PC-9 (cell line): ENCODE measurements around the gene MSI2. TPM values are rescaled to one million over a fixed set of nuclear protein-coding genes. Genes with fewer than 3 reads are reported as not detected.

Experiments used
- BruUV-seq: library from RNA; stranded (reverse); fragments of 400-500 nt; replicated peaks from 2 replicates; lab custom pipeline; 2021; lab: Mats Ljungman, UMichigan
- CTCF ChIA-PET: fragments of 300-600 bp; sonication (Branson Sonifier 250); formaldehyde crosslinking; loops from one replicate; lab custom pipeline; 2022; ENCODE audit warnings: antibody characterized with exemption; lab: Charles Lee
- POLR2A ChIA-PET: fragments of 300-600 bp; sonication (Branson Sonifier 250); formaldehyde crosslinking; loops from one replicate; lab custom pipeline; 2022; ENCODE audit warnings: antibody characterized with exemption; ENCODE audit not compliant: unreplicated experiment; lab: Charles Lee
- DNase-seq, 2 experiments: peaks; one replicate each; pipeline versions ENCODE4 v3.0.0 to v3.0.0-alpha.2; 2015 to 2022; ENCODE audit warnings: mixed read lengths in 1 of 2
- H2AFZ ChIP-seq: fragments of 200-600 bp; sonication (generic); 2 replicates; pipeline ENCODE4 v1.8.1; 2017; ENCODE audit warnings: antibody characterized with exemption
- H3F3A ChIP-seq: fragments of 200-600 bp; sonication (generic); 2 replicates; pipeline ENCODE4 v1.8.1; 2017; ENCODE audit warnings: antibody characterized with exemption, mild to moderate bottlenecking, low read depth; ENCODE audit not compliant: insufficient read depth
- H3K27ac ChIP-seq: fragments of 200-600 bp; sonication (generic); 2 replicates; pipeline ENCODE4 v1.6.1; 2016; ENCODE audit warnings: mixed run types
- H3K27me3 ChIP-seq: fragments of 200-600 bp; sonication (generic); 2 replicates; pipeline ENCODE4 v1.6.1; 2016; ENCODE audit warnings: low read depth, mixed run types; ENCODE audit not compliant: insufficient read depth
- H3K36me3 ChIP-seq: fragments of 200-600 bp; sonication (generic); 2 replicates; pipeline ENCODE4 v1.6.1; 2016; ENCODE audit warnings: low read depth, mixed run types
- H3K4me1 ChIP-seq: fragments of 200-600 bp; sonication (generic); replicated peaks from 2 replicates; pipeline ENCODE4 v1.6.1; 2016; ENCODE audit warnings: mixed run types; ENCODE audit not compliant: insufficient read depth
- H3K4me2 ChIP-seq: fragments of 200-600 bp; sonication (generic); 2 replicates; pipeline ENCODE4 v1.6.1; 2017; ENCODE audit warnings: mixed run types
- H3K4me3 ChIP-seq: fragments of 200-600 bp; sonication (generic); 2 replicates; pipeline ENCODE4 v1.6.1; 2016; ENCODE audit warnings: mixed run types
- H3K79me2 ChIP-seq: fragments of 200-600 bp; sonication (generic); 2 replicates; pipeline ENCODE4 v1.6.1; 2017; ENCODE audit warnings: low read depth, mixed run types
- H3K9me2 ChIP-seq: fragments of 200-600 bp; sonication (generic); 2 replicates; pipeline ENCODE4 v1.8.1; 2017; ENCODE audit warnings: mild to moderate bottlenecking; ENCODE audit not compliant: insufficient read depth
- H3K9me3 ChIP-seq: fragments of 200-600 bp; sonication (generic); 2 replicates; pipeline ENCODE4 v1.8.1; 2016; ENCODE audit warnings: low read depth; ENCODE audit not compliant: insufficient read depth
- H4K20me1 ChIP-seq: fragments of 200-600 bp; sonication (generic); 2 replicates; pipeline ENCODE4 v1.8.1; 2017; ENCODE audit not compliant: insufficient read depth
- EZH2 ChIP-seq: fragments of 200-600 bp; sonication (generic); IDR thresholded peaks from 2 replicates; pipeline ENCODE4 v1.8.0; 2017; ENCODE audit warnings: antibody characterized with exemption, low read depth
- intact Hi-C: fragments of 100-400 bp; cut with micrococcal nuclease; formaldehyde crosslinking; loops from one replicate; pipeline ENCODE4 v1.10.0; 2022; ENCODE audit not compliant: unreplicated experiment
- total RNA-seq: library from RNA; stranded (reverse); gene quantifications from 2 replicates; pipeline ENCODE4 v1.2.3, GENCODE V29; 2021
- TF ChIP-seq, protein P1 (sequence below): fragments of 200-600 bp; sonication (generic); conservative IDR thresholded peaks from 2 replicates; pipeline ENCODE4 v1.6.1; 2017; ENCODE audit warnings: mixed run types, antibody characterized with exemption, mild to moderate bottlenecking, moderate library complexity

MSI2 gene
- total RNA-seq, 1 experiment from 2014 or later = 15.7 TPM

DNA sequence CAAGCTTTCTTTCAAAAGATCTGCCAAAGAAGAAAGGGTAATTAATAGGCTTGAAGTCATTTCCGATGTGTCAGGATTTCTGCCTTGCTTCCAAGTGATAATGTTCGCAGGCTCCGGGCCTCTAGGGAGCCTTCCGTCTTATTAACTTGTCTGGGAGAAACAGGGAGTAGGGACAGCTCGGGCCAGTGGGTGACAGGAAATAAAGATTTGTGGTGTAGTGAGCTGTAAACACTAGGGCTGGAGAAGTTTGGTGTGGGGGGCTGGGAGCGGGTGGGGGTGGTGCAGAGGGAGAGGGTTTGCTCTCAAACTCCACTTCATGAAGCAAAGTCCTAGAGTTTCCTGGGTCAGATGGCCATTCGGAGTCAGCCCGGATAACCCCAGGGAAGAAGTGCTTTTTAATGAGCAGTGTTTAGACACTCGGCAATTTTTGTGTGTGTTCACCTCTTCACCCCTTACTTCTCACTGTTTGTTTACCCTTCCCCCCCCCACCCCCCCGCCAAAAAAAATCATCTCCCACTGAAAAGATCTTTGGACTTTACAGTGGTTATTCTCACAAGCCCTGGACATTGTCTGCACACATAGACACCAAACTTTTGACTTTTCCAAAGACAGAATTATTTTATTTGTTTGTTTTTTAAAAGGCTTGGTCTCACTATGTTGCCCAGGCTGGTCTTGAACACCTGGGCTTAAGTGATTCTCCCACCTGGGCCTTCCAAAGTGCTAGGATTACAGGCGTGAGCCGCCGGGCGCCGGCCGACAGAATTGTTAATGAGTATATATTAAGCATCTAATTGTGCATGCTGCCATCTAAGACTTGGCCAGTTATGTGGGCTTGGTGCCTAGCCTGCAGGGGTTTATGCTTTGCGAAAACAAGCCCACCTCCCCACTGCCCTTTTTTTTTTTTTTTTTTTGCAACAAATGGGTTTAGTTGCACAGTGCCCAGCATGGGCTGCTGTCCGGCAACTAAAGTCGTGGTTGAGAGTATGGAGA is 292.4 kb downstream of the MSI2 start:
- DNase-seq = no peak
- H3K9me2 ChIP-seq = no peaks in the 10 kb centered on the region
- no peaks in the 10 kb centered on the region for H3K4me1 ChIP-seq
- intact Hi-C loops = no loop called here
- H3K27me3 ChIP-seq = peaks cover 23% of the 10 kb centered on the region
- H3K36me3 ChIP-seq = no peaks in the 10 kb centered on the region
- H3K4me2 ChIP-seq = no peak overlapping the region
- no peaks in the 10 kb centered on the region for H3K9me3 ChIP-seq
- BruUV-seq = no TSS peak
- H2AFZ ChIP-seq = no peak overlapping the region
- H3F3A ChIP-seq = no peaks in the 10 kb centered on the region
- POLR2A ChIA-PET = no interaction called here
- H3K27ac ChIP-seq = no peak overlapping the region
- no peak overlapping the region for H3K4me3 ChIP-seq
- no peaks in the 10 kb centered on the region for H3K79me2 ChIP-seq
- CTCF ChIA-PET = interaction anchor here (0.7 to 0.8 kb wide), 2 partner anchors 30 to 195 kb away, joined by 3 to 11 read pairs; no protein-coding TSS in a partner anchor
- TF ChIP-seq EZH2 = no peak
- TF ChIP-seq, protein P1, sequence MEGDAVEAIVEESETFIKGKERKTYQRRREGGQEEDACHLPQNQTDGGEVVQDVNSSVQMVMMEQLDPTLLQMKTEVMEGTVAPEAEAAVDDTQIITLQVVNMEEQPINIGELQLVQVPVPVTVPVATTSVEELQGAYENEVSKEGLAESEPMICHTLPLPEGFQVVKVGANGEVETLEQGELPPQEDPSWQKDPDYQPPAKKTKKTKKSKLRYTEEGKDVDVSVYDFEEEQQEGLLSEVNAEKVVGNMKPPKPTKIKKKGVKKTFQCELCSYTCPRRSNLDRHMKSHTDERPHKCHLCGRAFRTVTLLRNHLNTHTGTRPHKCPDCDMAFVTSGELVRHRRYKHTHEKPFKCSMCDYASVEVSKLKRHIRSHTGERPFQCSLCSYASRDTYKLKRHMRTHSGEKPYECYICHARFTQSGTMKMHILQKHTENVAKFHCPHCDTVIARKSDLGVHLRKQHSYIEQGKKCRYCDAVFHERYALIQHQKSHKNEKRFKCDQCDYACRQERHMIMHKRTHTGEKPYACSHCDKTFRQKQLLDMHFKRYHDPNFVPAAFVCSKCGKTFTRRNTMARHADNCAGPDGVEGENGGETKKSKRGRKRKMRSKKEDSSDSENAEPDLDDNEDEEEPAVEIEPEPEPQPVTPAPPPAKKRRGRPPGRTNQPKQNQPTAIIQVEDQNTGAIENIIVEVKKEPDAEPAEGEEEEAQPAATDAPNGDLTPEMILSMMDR = no peak
- peaks cover 7% of the 10 kb centered on the region; the same call in 1 of the 2 replicates for H4K20me1 ChIP-seq

DNA sequence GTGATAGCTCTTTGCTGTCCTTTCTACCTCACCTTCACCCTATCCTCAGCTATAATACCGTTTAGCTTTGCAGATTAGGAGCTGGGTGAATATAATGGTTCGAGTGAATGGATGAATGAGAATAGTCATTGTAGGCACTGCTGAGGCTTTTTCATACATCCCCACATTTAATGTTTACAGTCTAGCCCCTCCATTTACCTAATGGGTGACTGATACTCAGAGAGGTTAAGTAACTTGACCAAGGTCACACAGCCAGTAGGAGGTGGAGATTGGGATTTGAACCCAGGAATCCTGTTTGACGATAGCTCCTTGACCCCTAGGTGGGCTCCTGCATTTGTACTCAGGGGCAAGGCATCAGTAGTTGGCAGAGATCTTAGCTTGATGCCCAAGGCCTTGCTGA is 293.1 kb downstream of the MSI2 start:
- Histone ChIP-seq H3F3A (no peaks in the 10 kb centered on the region), H3K27ac (no peak overlapping the region), H3K79me2 (no peaks in the 10 kb centered on the region), H3K9me2 (no peaks in the 10 kb centered on the region), H3K9me3 (no peaks in the 10 kb centered on the region), H2AFZ (no peak overlapping the region), H3K27me3 (peaks cover 23% of the 10 kb centered on the region), H3K4me2 (no peak overlapping the region), H3K4me3 (no peak overlapping the region), H3K4me1 (no peaks in the 10 kb centered on the region), H3K36me3 (no peaks in the 10 kb centered on the region), H4K20me1 (peaks cover 7% of the 10 kb centered on the region; the same call in 1 of the 2 replicates)
- intact Hi-C loops = no loop called here
- TF ChIP-seq EZH2 = no peak
- TF ChIP-seq, protein P1 = no peak
- BruUV-seq = no TSS peak
- DNase-seq = no peak
- POLR2A ChIA-PET = no interaction called here
- CTCF ChIA-PET = no interaction called here

DNA sequence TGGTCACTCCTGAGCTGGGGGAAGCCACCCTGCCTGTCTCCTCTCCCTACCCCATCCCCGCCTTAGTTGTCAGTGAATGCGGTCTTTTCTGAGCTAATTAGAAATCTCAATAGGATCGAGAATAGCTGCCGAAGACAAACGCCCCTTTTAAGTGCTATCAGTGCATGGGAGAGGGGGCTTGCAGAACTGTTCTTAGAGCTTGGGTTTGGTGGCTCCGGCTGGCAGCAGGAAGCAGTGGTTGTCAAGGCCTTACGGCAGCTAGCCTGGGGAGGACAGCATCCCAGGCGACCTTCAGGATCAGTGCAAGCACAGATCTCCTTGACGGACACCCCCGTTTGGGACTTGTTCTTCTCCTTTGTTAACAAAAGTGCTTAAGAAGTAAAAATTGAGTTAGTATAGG is 293.7 kb downstream of the MSI2 start:
- H3K27me3 ChIP-seq = peaks cover 23% of the 10 kb centered on the region
- no peak for DNase-seq
- CTCF ChIA-PET = no interaction called here

More for the DNA sequence above, 293.7 kb downstream of the MSI2 start:
- Histone ChIP-seq H3K9me3 (no peaks in the 10 kb centered on the region), H3K9me2 (no peaks in the 10 kb centered on the region), H3K36me3 (no peaks in the 10 kb centered on the region), H3K27ac (no peak overlapping the region), H3K79me2 (no peaks in the 10 kb centered on the region), H3K4me1 (no peaks in the 10 kb centered on the region), H3F3A (no peaks in the 10 kb centered on the region), H4K20me1 (peaks cover 7% of the 10 kb centered on the region; the same call in 1 of the 2 replicates), H3K4me3 (no peak overlapping the region), H2AFZ (no peak overlapping the region), H3K4me2 (no peak overlapping the region)
- intact Hi-C loops = no loop called here
- BruUV-seq = no TSS peak
- TF ChIP-seq, protein P1 = no peak
- no peak for TF ChIP-seq EZH2
- POLR2A ChIA-PET = no interaction called here
